Stimulated activated CD8-positive, alpha-beta memory T cell treated with anti-CD3 and anti-CD28 coated beads, Interleukin-12 subunit alpha, Interleukin-12 subunit beta, amount 100 ng/mL, for 1 hour (primary cell): ENCODE data around the gene TMPRSS9.

Experiments
- DNase-seq: peaks from one replicate; pipeline ENCODE4 v3.0.0-alpha.2; 2020; ENCODE audit warnings: low read depth

Gene TMPRSS9

GRCh38 chr19:2329501-2329916 lies 30.6 kb upstream of the TMPRSS9 start:
- no peak for DNase-seq

GRCh38 chr19:2330255-2330631 lies 29.8 kb upstream of the TMPRSS9 start:
- DNase-seq, result no peak

GRCh38 chr19:2330632-2331284 lies 29.3 kb upstream of the TMPRSS9 start:
- no peak for DNase-seq

- no peak for DNase-seq
Observed at GRCh38 chr19:2331601-2332246, 28.3 kb upstream of the TMPRSS9 start.

GRCh38 chr19:2332341-2333026 lies 27.6 kb upstream of the TMPRSS9 start:
- peak; percentile 26 for DNase-seq

GRCh38 chr19:2333027-2333806 lies 26.8 kb upstream of the TMPRSS9 start:
- no peak for DNase-seq

- no peak for DNase-seq
Observed at GRCh38 chr19:2333807-2334211, 26.3 kb upstream of the TMPRSS9 start.

- DNase-seq, result no peak
Observed at GRCh38 chr19:2334426-2334825, 25.6 kb upstream of the TMPRSS9 start.

GRCh38 chr19:2334986-2335846 lies 24.8 kb upstream of the TMPRSS9 start:
- no peak for DNase-seq

GRCh38 chr19:2335848-2336247 lies 24.2 kb upstream of the TMPRSS9 start:
- no peak for DNase-seq

GRCh38 chr19:2336528-2337328 lies 23.3 kb upstream of the TMPRSS9 start:
- no peak for DNase-seq

- DNase-seq, result no peak
Observed at GRCh38 chr19:2337329-2337707, 22.7 kb upstream of the TMPRSS9 start.

GRCh38 chr19:2338055-2338615 lies 21.9 kb upstream of the TMPRSS9 start:
- DNase-seq, result no peak

- no peak for DNase-seq
Observed at GRCh38 chr19:2338751-2339643, 21.1 kb upstream of the TMPRSS9 start.

- DNase-seq, result no peak
Observed at GRCh38 chr19:2339644-2340310, 20.3 kb upstream of the TMPRSS9 start.

- DNase-seq, result no peak
Observed at GRCh38 chr19:2340496-2341243, 19.4 kb upstream of the TMPRSS9 start.

- DNase-seq, result no peak
Observed at GRCh38 chr19:2341244-2341751, 18.8 kb upstream of the TMPRSS9 start.

GRCh38 chr19:2341982-2342381 lies 18.1 kb upstream of the TMPRSS9 start:
- no peak for DNase-seq
